AG10803 (cell line): ENCODE measurements around the gene SHISAL2B.
"Not testable (repeated sequence)": the region's sequence is repeated elsewhere in the genome, so short reads cannot be mapped to it uniquely, and the experiment has no call there.

ENCODE experiments used
- DNase-seq: peaks from one replicate; pipeline ENCODE4 v3.0.0; 2010; ENCODE audit warnings: low read depth
- H3K4me3 ChIP-seq: 2 replicates; pipeline ENCODE4 v1.5.1; 2011; ENCODE audit warnings: mild to moderate bottlenecking, low read length, control low read depth
- CTCF ChIP-seq: conservative IDR thresholded peaks from 2 replicates; pipeline ENCODE4 v1.5.1; 2011; ENCODE audit warnings: mild to moderate bottlenecking, low read length, control low read depth, inconsistent platforms

The SHISAL2B gene

GRCh38 chr5:64655596-64655995 lies 34.7 kb upstream of the SHISAL2B start:
- DNase-seq = no peak
- no peak for TF ChIP-seq CTCF
- no peak overlapping the region for H3K4me3 ChIP-seq

DNA sequence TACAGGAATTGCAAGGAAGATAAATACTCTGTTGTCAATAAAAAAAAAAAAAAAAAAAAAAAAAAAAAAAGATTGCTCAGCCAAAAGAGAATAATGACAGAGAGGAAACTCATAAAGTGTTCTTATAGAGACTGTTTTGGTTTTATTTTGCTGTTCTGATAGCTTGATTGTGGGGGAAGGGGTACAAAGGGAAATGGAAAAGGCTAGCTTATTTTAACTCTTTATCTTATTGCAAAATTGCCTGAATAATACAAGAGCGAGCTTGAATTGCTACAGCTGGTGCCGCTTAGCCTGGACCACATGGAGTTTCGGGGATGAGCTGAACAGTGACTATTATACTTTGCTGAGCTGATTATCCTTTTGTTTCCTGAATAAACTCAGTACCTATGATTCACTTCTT lies 31.0 kb upstream of the SHISAL2B start:
- no peak for TF ChIP-seq CTCF
- no peak overlapping the region for H3K4me3 ChIP-seq
- DNase-seq = no peak

- not testable (repeated sequence) for H3K4me3 ChIP-seq
- DNase-seq = peak; percentile 19
These were observed 27.1 kb upstream of the SHISAL2B start for GRCh38 chr5:64663181-64663580.

GRCh38 chr5:64665243-64665642 lies 25.1 kb upstream of the SHISAL2B start:
- no peak overlapping the region for H3K4me3 ChIP-seq
- no peak for TF ChIP-seq CTCF
- no peak for DNase-seq

DNA sequence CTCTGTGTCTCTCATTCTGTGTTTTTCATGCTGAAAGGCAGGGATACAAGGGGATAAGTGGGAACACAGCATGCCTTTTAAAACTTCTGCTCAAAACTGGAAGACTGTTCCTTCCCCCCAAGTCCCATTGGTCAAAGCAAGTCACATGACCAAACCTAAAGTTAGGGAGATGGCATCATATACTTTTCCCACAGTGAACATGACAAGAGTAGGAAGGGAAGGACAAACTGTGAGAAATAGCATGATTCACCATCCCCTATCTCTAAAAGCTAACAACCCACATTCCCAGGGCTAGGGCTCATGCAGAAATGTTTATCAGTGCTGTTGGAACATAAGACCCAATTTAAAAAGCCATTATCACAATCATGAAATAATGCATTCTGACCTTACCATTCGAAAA lies 24.2 kb upstream of the SHISAL2B start:
- peak; percentile 17 for DNase-seq
- no peak overlapping the region for H3K4me3 ChIP-seq
- no peak for TF ChIP-seq CTCF

- TF ChIP-seq CTCF = no peak
- no peak overlapping the region for H3K4me3 ChIP-seq
- DNase-seq = no peak
These were observed 23.2 kb upstream of the SHISAL2B start for GRCh38 chr5:64667068-64667467.

DNA sequence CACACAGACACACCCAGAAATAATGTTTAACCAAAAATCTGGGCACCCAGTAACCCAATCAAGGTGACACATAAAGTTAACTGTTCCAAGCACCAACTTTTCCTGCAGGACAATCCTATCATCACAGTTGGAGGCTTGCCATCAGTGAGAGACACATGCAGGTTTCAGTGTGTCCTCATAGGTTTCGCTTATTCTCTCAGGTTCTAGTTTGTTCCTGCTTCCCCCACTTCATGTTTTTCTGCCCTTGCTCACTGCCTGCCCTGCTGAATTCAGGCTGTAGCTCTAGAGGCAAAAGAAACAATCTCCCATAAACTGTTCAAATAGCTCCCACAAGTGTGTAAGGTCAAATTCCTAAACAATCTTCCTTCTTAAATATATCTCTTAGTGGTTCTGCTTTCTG lies 20.0 kb upstream of the SHISAL2B start:
- H3K4me3 ChIP-seq = no peak overlapping the region
- no peak for DNase-seq
- no peak for TF ChIP-seq CTCF

- TF ChIP-seq CTCF = no peak
- H3K4me3 ChIP-seq = no peak overlapping the region
These were observed 18.6 kb upstream of the SHISAL2B start for GRCh38 chr5:64671678-64672077.

More at GRCh38 chr5:64671678-64672077, 18.6 kb upstream of the SHISAL2B start:
- no peak for DNase-seq
